GM12892 (cell line): ENCODE data around the gene BAHD1.

Experiments used
- DNase-seq: peaks from one replicate; pipeline ENCODE4 v3.0.0; 2011; ENCODE audit not compliant: insufficient read length
- FAIRE-seq: peaks from 2 replicates; lab custom pipeline; 2011; peaks lifted over from hg19 to GRCh38; lab: Jason Lieb, UNC
- POLR2A ChIP-seq: IDR thresholded peaks from 2 replicates; pipeline ENCODE4 v1.6.1; 2011; ENCODE audit warnings: low read depth, low read length, control low read depth
- POLR2AphosphoS5 ChIP-seq: IDR thresholded peaks from 2 replicates; pipeline ENCODE4 v1.6.1; 2011; ENCODE audit warnings: low read depth, low read length, control low read depth
- TAF1 ChIP-seq: IDR thresholded peaks from 2 replicates; pipeline ENCODE4 v1.6.1; 2011; ENCODE audit warnings: low read depth, mild to moderate bottlenecking, control low read depth, low read length, borderline replicate concordance

Gene BAHD1

DNA sequence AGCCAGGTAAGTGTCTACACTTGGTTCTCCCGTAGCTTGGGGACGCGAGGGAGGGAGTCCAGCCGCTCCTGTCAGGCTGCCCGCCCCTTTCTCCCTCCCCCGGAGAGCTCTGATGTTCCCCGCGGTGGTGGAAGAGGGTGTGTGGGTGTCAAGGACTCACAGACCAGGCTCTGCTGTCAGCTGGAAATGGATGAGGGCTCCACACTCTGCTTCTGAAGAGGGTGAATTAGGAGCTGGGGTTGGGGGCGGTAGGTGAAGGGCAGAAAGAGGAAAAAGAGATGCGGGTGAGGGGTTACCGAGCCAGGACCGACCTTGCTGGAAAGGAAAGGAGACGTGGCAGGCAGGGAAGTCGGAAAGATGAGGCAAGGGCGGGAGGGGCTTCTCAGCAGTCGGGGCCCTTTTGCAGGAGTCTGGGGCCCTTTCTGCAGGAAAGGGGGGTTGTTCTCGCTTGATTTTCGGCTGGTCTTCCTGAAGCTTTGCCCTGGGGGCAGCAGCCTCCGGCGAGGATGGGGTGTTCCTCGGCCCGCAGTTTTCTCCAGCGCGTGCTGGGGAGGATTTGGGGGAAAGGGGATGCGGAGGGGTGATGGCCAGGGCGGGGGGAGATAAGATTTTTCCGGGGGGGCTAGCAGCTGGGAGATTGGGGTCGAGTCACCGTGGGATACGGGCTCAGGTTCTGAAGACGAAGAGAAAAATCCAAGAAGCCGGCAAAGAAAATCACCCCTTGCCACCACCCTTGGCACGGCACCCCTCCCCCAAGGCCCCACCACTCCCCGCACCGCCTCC lies 602 bp upstream of the BAHD1 start:
- TF ChIP-seq POLR2AphosphoS5 (no peak), TAF1 (no peak), POLR2A (no peak)
- DNase-seq (no peak), FAIRE-seq (peak; percentile 68)

DNA sequence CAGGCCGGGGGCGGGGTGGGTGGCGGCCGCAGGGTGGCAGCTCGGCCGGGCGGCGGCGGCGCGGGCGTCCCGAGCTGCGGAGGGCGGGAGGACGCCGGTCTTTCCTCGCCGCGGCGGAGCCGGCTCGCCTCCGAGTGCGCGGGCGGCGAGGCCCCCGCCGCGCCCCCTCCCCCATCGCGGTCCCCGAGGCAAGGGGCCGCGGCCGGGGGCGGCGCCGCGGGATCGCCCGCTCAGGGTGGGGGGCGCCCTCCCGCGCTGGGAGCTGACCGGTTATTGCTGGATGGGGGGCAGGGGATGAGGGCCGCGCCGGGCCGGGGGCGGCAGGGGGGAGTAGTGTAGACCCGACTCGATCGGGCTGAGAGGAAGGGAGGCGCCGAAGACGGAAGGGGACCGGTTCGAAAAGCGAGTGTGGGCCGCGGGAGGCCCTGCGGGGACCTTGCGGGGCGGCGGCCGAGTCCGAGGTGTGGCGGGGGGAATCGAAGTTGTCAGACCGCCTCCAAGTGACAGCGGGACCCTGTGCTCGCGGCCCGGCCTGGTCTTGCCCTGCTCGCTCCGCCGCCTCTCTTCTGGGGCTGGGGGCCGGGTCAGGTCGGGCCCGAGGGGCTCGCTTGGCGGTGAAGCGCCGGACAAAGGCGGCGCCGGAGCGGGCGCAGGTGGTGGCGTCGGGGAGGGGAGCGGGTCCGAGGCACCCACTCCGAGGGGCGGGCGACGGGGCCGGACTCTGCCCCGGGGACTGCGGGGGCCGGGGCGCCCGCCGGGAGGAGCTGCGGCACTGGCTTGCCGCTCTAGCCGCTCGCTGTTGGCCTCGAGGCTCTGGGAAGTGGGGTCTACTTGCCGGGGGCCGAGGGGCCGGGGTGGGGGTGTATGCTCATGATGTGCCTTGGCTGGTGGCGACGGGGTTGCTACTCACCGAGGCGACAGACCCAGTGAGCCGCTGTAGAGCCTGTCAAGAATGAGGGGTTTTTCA lies 1.1 kb downstream of the BAHD1 start:
- DNase-seq (no peak), FAIRE-seq (peak; percentile 51)
- TF ChIP-seq POLR2AphosphoS5 = no peak
- TF ChIP-seq TAF1 = no peak

DNA sequence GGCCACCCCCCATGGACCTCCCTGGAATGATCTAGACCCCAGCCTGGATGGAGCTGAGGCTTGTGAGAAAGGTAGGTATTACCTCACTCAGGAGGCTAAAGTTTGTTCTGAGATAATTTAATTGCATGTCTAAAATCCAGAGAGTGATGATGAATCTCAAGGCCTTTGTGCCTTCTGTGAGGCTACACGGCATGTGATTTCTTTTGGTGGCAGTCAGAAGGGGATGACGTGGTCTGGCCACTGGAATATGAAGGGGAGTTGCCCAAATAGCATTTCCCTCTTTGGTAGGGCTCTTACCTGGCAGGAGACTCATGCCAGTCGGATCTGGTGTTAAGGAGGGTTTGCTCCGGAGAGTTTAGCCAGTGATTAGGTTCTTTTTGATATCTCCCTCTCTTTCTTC lies 2.5 kb downstream of the BAHD1 start:
- no peak for DNase-seq
- no peak for TF ChIP-seq POLR2AphosphoS5
- TF ChIP-seq TAF1 = no peak
- TF ChIP-seq POLR2A = no peak
- no peak for FAIRE-seq

DNA sequence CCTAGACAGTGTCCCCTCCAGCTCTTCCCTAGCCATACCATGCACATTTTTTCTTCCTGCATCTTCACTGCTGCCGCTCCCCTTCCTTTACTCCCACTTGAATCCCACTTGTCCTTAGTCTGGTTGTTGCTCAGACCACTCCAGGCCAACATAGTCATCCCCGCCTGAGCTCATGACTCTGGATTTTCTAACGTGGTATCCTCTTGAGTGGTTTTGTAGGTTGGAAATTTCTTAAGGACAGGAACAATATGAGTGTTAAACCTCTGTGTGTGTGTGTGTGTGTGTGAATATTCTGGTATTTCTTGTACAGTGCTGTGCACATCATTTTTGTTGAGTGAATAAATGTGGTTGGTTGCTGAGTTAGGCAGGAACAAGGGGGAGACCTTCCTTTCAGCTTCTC lies 3.1 kb downstream of the BAHD1 start:
- no peak for TF ChIP-seq POLR2AphosphoS5
- no peak for TF ChIP-seq POLR2A
- no peak for FAIRE-seq

DNA sequence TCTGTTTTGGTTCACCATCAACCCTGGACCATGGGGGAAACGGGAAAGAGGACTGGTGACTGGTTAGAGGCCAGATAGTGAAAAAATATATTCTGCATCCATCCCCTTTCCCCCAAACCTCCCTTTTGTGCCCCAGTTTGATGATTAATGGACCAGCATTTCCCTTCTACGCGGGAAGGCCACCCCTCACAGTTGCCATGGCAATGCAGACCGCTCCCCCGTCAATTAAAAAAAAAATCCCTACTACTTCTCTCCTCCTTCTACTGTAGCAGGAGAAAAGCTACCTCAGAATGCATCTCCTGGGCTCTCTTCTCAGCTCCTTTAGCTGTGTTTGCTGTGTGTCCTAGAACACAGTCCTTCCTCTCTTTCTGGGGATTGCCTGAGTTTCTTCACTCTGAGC lies 4.0 kb downstream of the BAHD1 start:
- DNase-seq (no peak), FAIRE-seq (no peak)
- TF ChIP-seq TAF1 (no peak), POLR2AphosphoS5 (no peak), POLR2A (no peak)

More for the DNA sequence above, 3.1 kb downstream of the BAHD1 start:
- no peak for DNase-seq

DNA sequence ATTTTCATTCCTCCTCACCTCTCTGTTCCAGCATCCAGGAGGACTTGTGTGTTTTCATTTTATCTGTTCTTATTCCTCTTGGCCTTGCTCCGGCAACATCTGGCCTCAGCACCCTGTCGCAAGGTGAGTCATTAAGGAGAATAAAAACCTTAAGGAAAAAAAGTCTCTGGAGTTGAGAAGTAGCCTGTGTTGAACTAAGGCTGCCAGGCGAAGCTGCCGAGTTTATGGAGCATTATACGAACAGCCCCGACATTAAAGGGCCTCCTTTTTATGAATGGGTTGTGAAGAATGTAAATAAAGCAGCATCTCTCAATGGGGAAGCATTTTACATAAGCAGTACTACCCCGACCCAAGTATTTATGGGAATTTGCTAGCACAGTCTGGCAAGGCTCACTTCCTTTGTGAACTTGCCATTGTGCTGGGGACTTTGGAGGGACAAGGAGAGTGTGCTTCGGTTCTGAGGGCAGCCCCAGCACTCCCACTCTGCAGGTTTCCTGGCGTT lies 4.7 kb downstream of the BAHD1 start:
- DNase-seq (no peak), FAIRE-seq (no peak)
- TF ChIP-seq TAF1 = no peak
- TF ChIP-seq POLR2AphosphoS5 = no peak
- no peak for TF ChIP-seq POLR2A

DNA sequence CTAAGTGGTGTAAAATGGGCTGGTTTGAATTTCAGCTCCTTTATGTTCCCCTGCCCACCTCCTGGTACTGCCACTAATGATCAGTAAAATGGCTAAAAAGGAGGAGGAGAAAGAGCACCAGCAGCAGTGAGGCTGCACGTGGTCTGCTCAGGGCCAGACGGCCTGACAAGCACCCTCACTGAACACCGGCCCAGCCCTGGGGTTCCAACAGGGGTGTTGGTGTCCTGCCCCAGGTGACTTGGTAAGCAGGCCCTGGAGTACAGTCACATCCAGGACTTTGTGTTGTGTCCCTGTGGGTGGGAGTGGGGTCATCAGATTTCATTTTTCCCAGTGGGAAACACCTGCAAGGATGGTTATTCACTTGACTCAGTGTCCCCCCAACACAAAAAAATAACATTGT lies 5.4 kb downstream of the BAHD1 start:
- no peak for TF ChIP-seq POLR2A
- TF ChIP-seq POLR2AphosphoS5 = no peak
- TF ChIP-seq TAF1 = no peak
- DNase-seq (no peak), FAIRE-seq (no peak)

DNA sequence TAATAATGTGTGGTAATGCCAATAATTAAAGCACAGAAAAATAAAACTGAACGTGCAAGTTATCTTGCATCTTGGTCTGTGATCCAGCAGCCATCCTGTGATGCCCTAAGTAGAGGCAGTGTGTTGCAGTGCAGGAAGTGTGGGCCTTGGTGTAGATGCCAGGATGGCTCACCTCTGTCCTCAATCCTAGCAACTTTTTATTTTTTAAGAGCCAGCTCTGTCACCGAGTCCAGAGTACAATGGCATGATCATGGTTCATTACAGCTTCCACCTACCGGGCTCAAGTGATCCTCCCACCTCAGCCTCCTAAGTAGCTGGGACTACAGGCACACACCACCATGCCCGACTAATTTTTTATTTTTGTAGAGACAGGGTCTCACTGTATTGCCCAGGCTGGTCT lies 7.6 kb downstream of the BAHD1 start:
- TF ChIP-seq TAF1 (no peak), POLR2AphosphoS5 (no peak), POLR2A (no peak)
- DNase-seq (no peak), FAIRE-seq (no peak)

DNA sequence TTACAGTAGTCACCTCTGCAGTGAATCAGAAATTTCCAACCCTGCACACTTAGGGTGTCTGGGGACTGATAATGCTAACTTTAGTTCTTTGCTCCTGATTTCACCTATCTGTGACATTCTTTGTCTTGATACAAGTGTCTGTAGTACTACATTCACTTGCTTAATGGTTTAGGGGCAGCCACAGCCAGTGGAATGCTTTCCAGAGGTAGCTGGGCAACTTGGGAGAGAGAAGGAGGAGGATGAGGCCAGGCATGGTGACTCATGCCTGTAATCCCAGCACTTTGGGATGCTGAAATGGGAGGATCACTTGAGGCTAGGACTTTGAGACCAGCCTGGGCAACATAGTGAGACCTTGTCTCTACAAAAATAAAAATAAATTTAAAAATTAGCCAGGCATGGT lies 8.5 kb downstream of the BAHD1 start:
- TF ChIP-seq POLR2A (no peak), POLR2AphosphoS5 (no peak), TAF1 (no peak)
- DNase-seq (no peak), FAIRE-seq (no peak)

DNA sequence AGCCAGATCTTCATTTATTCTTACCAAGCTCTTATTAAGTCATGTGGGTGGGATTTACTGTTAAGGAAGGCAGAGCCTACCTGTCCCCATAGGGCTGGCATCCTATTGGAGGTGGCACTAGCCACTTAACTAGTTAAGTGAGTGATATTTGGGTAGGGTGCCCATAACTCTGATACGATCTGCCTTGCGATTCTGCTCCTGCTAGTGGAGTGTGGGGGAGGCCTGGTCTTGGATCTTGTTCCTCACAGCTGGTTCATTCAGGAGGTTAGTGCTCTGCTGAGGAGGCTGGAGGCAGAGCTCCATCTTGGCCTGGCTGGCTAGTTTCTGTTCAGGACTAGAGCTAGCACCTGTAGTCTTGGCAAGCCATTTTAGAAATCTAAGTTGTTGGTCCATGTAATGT lies 9.3 kb downstream of the BAHD1 start:
- FAIRE-seq (no peak), DNase-seq (no peak)
- TF ChIP-seq POLR2AphosphoS5 = no peak
- TF ChIP-seq TAF1 = no peak
- TF ChIP-seq POLR2A = no peak

DNA sequence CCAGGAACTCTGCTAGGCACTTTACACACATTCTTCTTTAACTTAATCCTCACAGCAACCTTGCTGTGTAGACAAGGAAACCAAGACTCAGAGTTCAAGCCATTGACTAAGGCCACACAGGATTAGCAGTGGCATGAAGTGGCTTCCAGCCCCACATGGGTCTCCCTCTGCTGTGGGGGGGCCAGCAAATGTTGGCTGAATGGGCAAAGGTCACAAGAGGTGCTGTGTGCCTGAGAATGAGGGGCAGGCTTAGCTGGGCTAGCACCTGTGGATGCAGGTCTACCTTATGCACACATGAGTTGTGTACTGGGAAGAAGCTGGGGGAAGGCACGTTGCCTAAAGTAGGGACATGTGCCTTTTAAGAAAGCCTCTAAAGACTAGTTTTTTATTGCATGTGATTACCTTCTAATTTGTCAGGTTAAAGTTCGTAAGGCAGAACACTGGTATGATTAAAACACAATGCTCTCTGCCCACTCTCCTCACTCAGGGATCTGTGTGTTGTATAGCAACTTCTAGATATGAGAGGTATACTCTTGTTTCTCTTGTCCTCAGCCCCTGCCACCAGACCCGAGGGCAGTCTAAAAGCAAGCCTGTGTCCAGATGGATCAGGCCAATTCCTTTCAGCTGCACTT lies 10.9 kb downstream of the BAHD1 start:
- DNase-seq (no peak), FAIRE-seq (no peak)
- TF ChIP-seq POLR2AphosphoS5 = no peak
- TF ChIP-seq POLR2A = no peak
- no peak for TF ChIP-seq TAF1
